Sigmoid colon (tissue), 7 donors: ENCODE results near the gene SLC25A51. TPM values are rescaled to one million over a fixed set of nuclear protein-coding genes. Genes with fewer than 3 reads are reported as not detected.
A peak's percentile ranks its signal among the peaks of the same experiment; 100 is the strongest.

Source experiments
- DNase-seq: peaks from one replicate; pipeline ENCODE4 v3.0.0-alpha.2; 2019
- H3K27ac ChIP-seq, 4 donors: fragments of 200-600 bp; sonication (generic); one replicate each; pipeline ENCODE4 v1.5.1; 2016 to 2019; ENCODE audit warnings: mild to moderate bottlenecking in 1 of 4
- H3K27me3 ChIP-seq, 3 donors: fragments of 200-600 bp; sonication (generic); one replicate each; pipeline ENCODE4 v1.5.1; 2019; ENCODE audit warnings: mild to moderate bottlenecking in 1 of 3
- H3K36me3 ChIP-seq, 4 donors: fragments of 200-600 bp; sonication (generic); one replicate each; pipeline ENCODE4 v1.5.1; 2016 to 2019
- H3K4me1 ChIP-seq, 4 donors: fragments of 200-600 bp; sonication (generic); one replicate each; pipeline ENCODE4 v1.5.1; 2017 to 2019
- H3K4me3 ChIP-seq, 4 donors: fragments of 200-600 bp; sonication (generic); one replicate each; pipeline ENCODE4 v1.5.1; 2017 to 2019; ENCODE audit warnings: mild to moderate bottlenecking in 2 of 4, moderate library complexity in 1 of 4
- H3K9me3 ChIP-seq, 4 donors: fragments of 200-600 bp in 3 of 4; sonication (generic) in 3 of 4; one replicate each; pipeline versions ENCODE4 v1.5.1 to v1.6.1; 2013 to 2019
- EP300 ChIP-seq, 4 donors: sonication (generic); formaldehyde crosslinking; IDR thresholded peaks; one replicate each; pipeline ENCODE4 v1.6.1; 2017; ENCODE audit warnings: antibody characterized with exemption in 4 of 4
- POLR2A ChIP-seq, 2 donors: fragments of 450-650 bp; IDR thresholded peaks; one replicate each; pipeline ENCODE4 v1.6.1; 2016; ENCODE audit warnings: antibody characterized with exemption in 2 of 2, mild to moderate bottlenecking in 2 of 2, moderate library complexity in 2 of 2
- POLR2AphosphoS5 ChIP-seq, 4 donors: sonication (generic); formaldehyde crosslinking; IDR thresholded peaks; one replicate each; pipeline ENCODE4 v1.6.1; 2017; ENCODE audit warnings: antibody characterized with exemption in 4 of 4
- WGBS, 2 donors: extraction: QIAGEN DNeasy Blood & Tissue Kit; methylation state at CpG; one replicate each; pipeline ENCODE4 v1.1.7; 2013; 5-methylcytosine and 5-hydroxymethylcytosine counted together
- intact Hi-C: fragments of 100-400 bp; cut with DNase I; formaldehyde crosslinking; loops from one replicate; pipeline ENCODE4 v1.15.1; 2023
- polyA plus RNA-seq, 3 donors: library from polyadenylated mRNA; stranded (reverse); fragments of 200-250 nt; gene quantifications; one replicate each; pipeline ENCODE4 v1.2.3, GENCODE V29; 2013
- total RNA-seq, 4 donors: library from RNA; depleted of rRNA; stranded (reverse); fragments of >200 nt; gene quantifications; one replicate each; pipeline ENCODE4 v1.1.0, GENCODE V29; 2016
- TF ChIP-seq, protein P1 (sequence below), 4 experiments: fragments of 450-650 bp in 3 of 4; fragments of 200-600 bp in 1 of 4; IDR thresholded peaks; one replicate each; pipeline ENCODE4 v1.5.1; 2016 to 2019; ENCODE audit warnings: antibody characterized with exemption in 4 of 4, mild to moderate bottlenecking in 3 of 4, moderate library complexity in 2 of 4
- donor health status: healthy with polysubstance abuse.
- donor health status: Bipolar disorder and iron deficiency.
- donor health status: healthy.

Gene SLC25A51
- total and polyA plus RNA-seq, 7 donors = 4.2 to 31.0 (median 19.3) TPM

DNA sequence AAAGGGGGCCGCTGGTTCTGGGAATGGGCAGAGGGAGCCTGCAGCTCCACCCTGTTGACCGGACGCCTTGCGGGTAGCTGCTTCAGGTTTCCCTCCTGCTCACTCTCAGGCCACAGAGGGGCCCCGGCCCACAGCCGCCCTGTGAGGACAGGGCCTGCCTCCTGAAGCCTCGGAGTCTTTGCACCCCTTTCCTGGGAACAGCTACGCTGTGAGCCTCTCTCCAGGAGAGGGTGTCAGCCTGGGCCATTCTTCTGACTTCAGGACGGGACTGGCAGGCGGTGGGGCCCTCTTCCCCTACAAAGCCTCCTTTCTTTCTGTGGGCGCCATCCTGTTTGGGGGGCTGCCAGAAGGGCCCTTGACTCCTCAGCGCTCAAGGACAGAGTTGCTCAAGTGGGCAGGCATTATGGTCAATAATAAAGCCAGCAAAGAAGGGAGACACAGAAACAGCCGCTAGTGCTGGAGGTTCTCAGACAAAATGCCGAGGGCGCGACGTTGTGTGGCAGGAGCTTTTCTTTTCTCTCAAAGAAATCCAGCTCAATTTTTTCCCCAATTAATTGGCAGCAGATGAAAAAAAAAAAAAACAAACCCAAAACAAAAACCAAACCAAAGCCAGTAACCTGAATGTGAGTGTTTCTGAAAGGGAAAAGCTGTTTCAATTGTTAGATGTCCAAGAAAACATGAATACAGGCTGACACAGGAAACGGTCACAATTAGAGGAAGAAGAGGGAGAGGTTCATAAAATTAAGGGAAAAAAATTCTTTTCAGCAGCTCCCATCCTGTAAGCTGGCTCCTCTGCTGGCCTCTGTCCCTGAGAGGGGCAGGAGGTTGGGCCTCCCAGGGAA, 12.8 kb upstream of the SLC25A51 start:
- TF ChIP-seq, protein P1, sequence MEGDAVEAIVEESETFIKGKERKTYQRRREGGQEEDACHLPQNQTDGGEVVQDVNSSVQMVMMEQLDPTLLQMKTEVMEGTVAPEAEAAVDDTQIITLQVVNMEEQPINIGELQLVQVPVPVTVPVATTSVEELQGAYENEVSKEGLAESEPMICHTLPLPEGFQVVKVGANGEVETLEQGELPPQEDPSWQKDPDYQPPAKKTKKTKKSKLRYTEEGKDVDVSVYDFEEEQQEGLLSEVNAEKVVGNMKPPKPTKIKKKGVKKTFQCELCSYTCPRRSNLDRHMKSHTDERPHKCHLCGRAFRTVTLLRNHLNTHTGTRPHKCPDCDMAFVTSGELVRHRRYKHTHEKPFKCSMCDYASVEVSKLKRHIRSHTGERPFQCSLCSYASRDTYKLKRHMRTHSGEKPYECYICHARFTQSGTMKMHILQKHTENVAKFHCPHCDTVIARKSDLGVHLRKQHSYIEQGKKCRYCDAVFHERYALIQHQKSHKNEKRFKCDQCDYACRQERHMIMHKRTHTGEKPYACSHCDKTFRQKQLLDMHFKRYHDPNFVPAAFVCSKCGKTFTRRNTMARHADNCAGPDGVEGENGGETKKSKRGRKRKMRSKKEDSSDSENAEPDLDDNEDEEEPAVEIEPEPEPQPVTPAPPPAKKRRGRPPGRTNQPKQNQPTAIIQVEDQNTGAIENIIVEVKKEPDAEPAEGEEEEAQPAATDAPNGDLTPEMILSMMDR (IDR thresholded peaks at IDR 0.05) = no peak
- TF ChIP-seq POLR2A (IDR thresholded peaks at IDR 0.05) (no peak), EP300 (IDR thresholded peaks at IDR 0.05) (no peak), POLR2AphosphoS5 (IDR thresholded peaks at IDR 0.05) (no peak)
- peaks cover 0 to 10% (median 3%) of the 10 kb centered on the region in 4 donors for H3K4me1 ChIP-seq
- peaks cover 0 to 17% (median 3%) of the 10 kb centered on the region in 4 donors for H3K36me3 ChIP-seq
- WGBS, 2 donors = 90 to 91% methylated on average over 18 of the region's 18 CpGs
- H3K9me3 ChIP-seq = no peaks in the 10 kb centered on the region
- no peak overlapping the region for H3K4me3 ChIP-seq
- peak overlapping the region in 3 of 4 donors; percentile 33 to 67 (median 55) for H3K27ac ChIP-seq
- intact Hi-C loops = no loop called here
- H3K27me3 ChIP-seq = no peaks in the 10 kb centered on the region
- peak; percentile 60 for DNase-seq

DNA sequence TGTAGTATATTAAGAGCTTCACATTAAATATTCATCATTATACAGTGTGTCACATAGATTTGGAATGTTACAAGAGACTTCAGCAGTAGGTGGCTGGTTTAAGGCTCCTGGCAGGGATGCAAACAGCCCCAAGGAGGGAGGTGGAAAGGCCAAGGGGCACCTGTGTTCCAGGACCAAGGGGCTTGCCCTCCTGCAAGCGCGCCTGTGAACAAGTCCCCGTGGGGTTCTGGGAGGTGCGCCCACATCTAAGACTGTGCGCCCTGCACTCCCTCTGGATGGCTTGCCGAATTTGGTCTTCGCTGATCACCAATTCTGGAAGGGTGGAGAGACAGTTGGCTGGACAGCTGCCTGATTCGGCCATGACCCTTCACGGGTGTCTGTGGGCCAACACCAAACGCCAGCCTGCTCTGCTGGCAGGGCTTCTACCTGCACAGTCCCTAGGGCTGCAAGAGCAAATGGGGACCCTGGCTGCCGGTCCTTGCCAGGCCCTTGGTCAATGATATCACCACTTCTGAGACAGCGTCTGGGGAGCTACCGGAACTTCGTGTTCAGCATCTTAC, 12.1 kb upstream of the SLC25A51 start:
- H3K9me3 ChIP-seq = no peaks in the 10 kb centered on the region
- intact Hi-C loops = no loop called here
- no peak overlapping the region for H3K4me3 ChIP-seq
- 90 to 92% methylated on average over 14 of the region's 14 CpGs for WGBS, 2 donors
- no peaks in the 10 kb centered on the region for H3K27me3 ChIP-seq
- peaks cover 0 to 17% (median 3%) of the 10 kb centered on the region in 4 donors for H3K36me3 ChIP-seq
- TF ChIP-seq, protein P1 (IDR thresholded peaks at IDR 0.05) = no peak
- TF ChIP-seq EP300 (IDR thresholded peaks at IDR 0.05) (no peak), POLR2A (IDR thresholded peaks at IDR 0.05) (no peak), POLR2AphosphoS5 (IDR thresholded peaks at IDR 0.05) (no peak)
- H3K4me1 ChIP-seq = peaks cover 0 to 10% (median 2%) of the 10 kb centered on the region in 4 donors
- peak; percentile 29 for DNase-seq
- H3K27ac ChIP-seq = peak overlapping the region in 3 of 4 donors; percentile 33 to 67 (median 55)

DNA sequence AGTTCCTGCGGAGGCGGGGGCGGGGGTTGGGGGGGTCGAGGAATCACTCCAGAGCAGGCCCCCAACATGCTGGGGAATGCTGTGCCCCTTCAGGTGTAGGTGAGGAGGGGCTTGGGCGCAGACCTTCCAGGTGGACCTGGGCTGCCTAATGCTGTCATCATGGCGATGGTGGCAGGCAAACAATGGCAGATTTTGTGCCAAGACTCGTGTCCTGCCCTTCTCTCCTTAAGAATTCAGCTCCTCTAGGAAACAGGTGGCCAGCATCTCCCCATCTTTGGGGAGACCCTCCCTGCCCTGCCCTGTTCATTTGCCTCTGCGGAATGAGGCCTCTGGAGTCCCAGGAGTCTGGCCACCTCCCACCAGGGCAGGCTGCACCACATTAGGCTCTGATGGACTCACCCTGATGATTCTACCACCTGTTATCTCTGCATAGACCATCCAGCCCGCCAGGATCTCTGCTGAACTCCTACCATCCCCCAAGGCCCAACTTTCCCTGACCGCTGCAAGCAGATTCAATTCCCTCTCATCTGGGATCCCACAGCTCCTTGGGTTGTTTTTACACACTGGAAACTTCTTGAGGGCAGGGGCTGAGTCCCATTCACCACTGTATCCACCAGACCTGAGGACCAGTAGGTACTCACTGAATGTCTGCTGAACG, 10.9 kb upstream of the SLC25A51 start:
- 83 to 87% methylated on average over 11 of the region's 11 CpGs for WGBS, 2 donors
- peaks cover 0 to 17% (median 3%) of the 10 kb centered on the region in 4 donors for H3K36me3 ChIP-seq
- no peak for DNase-seq
- H3K27me3 ChIP-seq = no peaks in the 10 kb centered on the region
- H3K9me3 ChIP-seq = no peaks in the 10 kb centered on the region
- H3K27ac ChIP-seq = no peak overlapping the region
- H3K4me1 ChIP-seq = peaks cover 0 to 10% (median 2%) of the 10 kb centered on the region in 4 donors
- no peak overlapping the region for H3K4me3 ChIP-seq
- intact Hi-C loops = loop anchor here (5.0 kb wide), 1 partner anchor 477 kb away; the partner anchor contains the start of gene ALDH1B1
- TF ChIP-seq POLR2A (IDR thresholded peaks at IDR 0.05) = no peak
- no peak for TF ChIP-seq POLR2AphosphoS5 (IDR thresholded peaks at IDR 0.05)
- TF ChIP-seq, protein P1 (IDR thresholded peaks at IDR 0.05) = no peak
- no peak for TF ChIP-seq EP300 (IDR thresholded peaks at IDR 0.05)

DNA sequence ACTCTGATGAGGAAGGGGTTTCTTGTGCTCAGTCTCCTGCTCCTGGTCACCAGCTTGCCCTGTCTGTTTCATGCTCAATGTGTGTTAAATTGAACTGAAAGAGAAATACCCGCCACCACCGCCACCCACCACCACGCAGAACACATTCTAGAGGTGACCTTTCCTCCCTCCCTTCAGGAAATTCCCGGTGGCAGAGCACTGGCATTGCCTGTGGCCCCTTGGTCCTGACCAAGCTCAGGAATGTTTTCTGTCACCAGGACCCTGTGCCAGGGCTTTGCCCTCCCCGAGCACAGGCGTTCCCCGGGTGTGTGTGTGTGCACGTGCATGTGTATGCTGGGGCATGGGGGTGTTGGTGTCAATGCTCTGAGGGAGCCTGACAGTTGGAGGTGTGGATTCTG, 10.2 kb upstream of the SLC25A51 start:
- H3K27me3 ChIP-seq = no peaks in the 10 kb centered on the region
- H3K36me3 ChIP-seq = peaks cover 0 to 14% (median under 1%) of the 10 kb centered on the region in 4 donors
- TF ChIP-seq POLR2A (IDR thresholded peaks at IDR 0.05) = no peak
- TF ChIP-seq, protein P1 (IDR thresholded peaks at IDR 0.05) = no peak
- WGBS, 2 donors = 68 to 81% methylated on average over 8 of the region's 8 CpGs
- intact Hi-C loops = loop anchor here (5.0 kb wide), 1 partner anchor 478 kb away; the partner anchor contains the start of gene ALDH1B1
- peaks cover 0 to 10% (median 2%) of the 10 kb centered on the region in 4 donors for H3K4me1 ChIP-seq
- H3K27ac ChIP-seq = peak overlapping the region in 2 of 4 donors; percentile 17 to 18
- no peak overlapping the region for H3K4me3 ChIP-seq
- DNase-seq = no peak
- no peaks in the 10 kb centered on the region for H3K9me3 ChIP-seq
